OCI-LY7 (cell line): ENCODE results near the gene CATSPERD. TPM values are rescaled to one million over a fixed set of nuclear protein-coding genes. Genes with fewer than 3 reads are reported as not detected.

Source experiments
- BruUV-seq: library from RNA; stranded (reverse); fragments of 400-500 nt; replicated peaks from 2 replicates; lab custom pipeline; 2021; lab: Mats Ljungman, UMichigan
- CTCF ChIA-PET: fragments of 300-600 bp; sonication (Branson Sonifier 250); formaldehyde crosslinking; loops from one replicate; lab custom pipeline; 2022; ENCODE audit warnings: antibody characterized with exemption; ENCODE audit not compliant: unreplicated experiment; lab: Charles Lee
- POLR2A ChIA-PET: fragments of 300-600 bp; sonication (Branson Sonifier 250); formaldehyde crosslinking; loops from one replicate; lab custom pipeline; 2022; ENCODE audit warnings: antibody characterized with exemption; lab: Charles Lee
- DNase-seq: peaks from one replicate; pipeline ENCODE4 v3.0.0-alpha.2; 2015; ENCODE audit warnings: low spot score
- H2AFZ ChIP-seq: fragments of 200-600 bp; sonication (generic), shearing (Covaris generic); 2 replicates; pipeline ENCODE4 v1.6.1; 2014; ENCODE audit warnings: mild to moderate bottlenecking, antibody characterized with exemption, low read length, moderate library complexity
- H3K27ac ChIP-seq: fragments of 200-600 bp; sonication (generic); 2 replicates; pipeline ENCODE4 v1.5.1; 2014; ENCODE audit warnings: mixed run types, low read depth, mild to moderate bottlenecking, moderate library complexity, low read length, inconsistent platforms; ENCODE audit not compliant: poor library complexity, severe bottlenecking
- H3K36me3 ChIP-seq: fragments of 200-600 bp; sonication (generic); 2 replicates; pipeline ENCODE4 v1.6.1; 2014; ENCODE audit warnings: mild to moderate bottlenecking, antibody characterized with exemption, low read length, moderate library complexity, mixed read lengths; ENCODE audit not compliant: insufficient read depth
- H3K4me1 ChIP-seq: fragments of 200-600 bp; sonication (generic); 2 replicates; pipeline ENCODE4 v1.5.1; 2014; ENCODE audit warnings: mild to moderate bottlenecking, low read length; ENCODE audit not compliant: insufficient read depth, poor library complexity, severe bottlenecking
- H3K4me2 ChIP-seq: fragments of 200-600 bp; sonication (generic); 2 replicates; pipeline ENCODE4 v1.6.1; 2014; ENCODE audit warnings: mild to moderate bottlenecking, low read length
- H3K4me3 ChIP-seq: fragments of 200-600 bp; sonication (generic); 2 replicates; pipeline ENCODE4 v1.5.1; 2014; ENCODE audit warnings: mild to moderate bottlenecking, low read depth, low read length; ENCODE audit not compliant: poor library complexity, severe bottlenecking
- H3K79me2 ChIP-seq: fragments of 200-600 bp; sonication (generic); 2 replicates; pipeline ENCODE4 v1.6.1; 2016; ENCODE audit warnings: low read depth, mild to moderate bottlenecking, low read length, moderate library complexity, mixed read lengths; ENCODE audit not compliant: insufficient read depth
- H3K9me2 ChIP-seq: fragments of 200-600 bp; sonication (generic); 2 replicates; pipeline ENCODE4 v1.6.1; 2016; ENCODE audit warnings: mild to moderate bottlenecking, low read length, mixed read lengths; ENCODE audit not compliant: insufficient read depth
- H3K9me3 ChIP-seq: fragments of 200-600 bp; sonication (generic); 2 replicates; pipeline ENCODE4 v1.6.1; 2014; ENCODE audit warnings: mild to moderate bottlenecking, mixed run types, low read length, mixed read lengths
- H4K20me1 ChIP-seq: fragments of 200-600 bp; sonication (generic); 2 replicates; pipeline ENCODE4 v1.6.1; 2014; ENCODE audit warnings: mild to moderate bottlenecking, antibody characterized with exemption, low read length, moderate library complexity, mixed read lengths; ENCODE audit not compliant: insufficient read depth
- CTCF ChIP-seq: fragments of 200-600 bp; sonication (generic); conservative IDR thresholded peaks from 2 replicates; pipeline ENCODE4 v1.5.1; 2014; ENCODE audit warnings: mild to moderate bottlenecking, antibody characterized with exemption, low read length, moderate library complexity, mixed read lengths
- EZH2phosphoT487 ChIP-seq: fragments of 200-600 bp; sonication (generic); IDR thresholded peaks from 2 replicates; pipeline ENCODE4 v1.6.1; 2018; ENCODE audit warnings: low read depth, borderline replicate concordance, mild to moderate bottlenecking, mixed run types, antibody characterized with exemption, low read length, moderate library complexity, mixed read lengths
- intact Hi-C: fragments of 100-400 bp; cut with micrococcal nuclease; formaldehyde crosslinking; loops from one replicate; pipeline ENCODE4 v1.10.0; 2022; ENCODE audit not compliant: unreplicated experiment
- total RNA-seq, 2 experiments: library from RNA; depleted of rRNA in 1 of 2; stranded (reverse); fragments of >200 nt in 1 of 2; shearing (Covaris generic) in 1 of 2; gene quantifications; 2 replicates each; pipeline ENCODE4 v1.2.3, GENCODE V29; 2014 to 2022

CATSPERD gene
- total RNA-seq, 2 experiments from 2014 or later: not detected

- ChIA-PET CTCF (no interaction called here), POLR2A (no interaction called here)
- no peaks in the 10 kb centered on the region for H4K20me1 ChIP-seq
- no peaks in the 10 kb centered on the region for H3K4me1 ChIP-seq
- no peaks in the 10 kb centered on the region for H3K79me2 ChIP-seq
- no peaks in the 10 kb centered on the region for H3K9me3 ChIP-seq
- no peak overlapping the region for H2AFZ ChIP-seq
- BruUV-seq: no TSS peak
- H3K36me3 ChIP-seq: peaks cover 97% of the 10 kb centered on the region
- no peak for DNase-seq
- H3K4me2 ChIP-seq: no peak overlapping the region
- H3K27ac ChIP-seq: no peak overlapping the region
- H3K9me2 ChIP-seq: no peaks in the 10 kb centered on the region
- intact Hi-C loops: no loop called here
- TF ChIP-seq CTCF (no peak), EZH2phosphoT487 (no peak)
- no peak overlapping the region for H3K4me3 ChIP-seq
Measured at GRCh38 chr19:5707576-5708575, 12.6 kb upstream of the CATSPERD start.

GRCh38 chr19:5711025-5711424, 9.4 kb upstream of the CATSPERD start:
- TF ChIP-seq EZH2phosphoT487 (no peak), CTCF (no peak)
- H3K27ac ChIP-seq: no peak overlapping the region
- H3K9me2 ChIP-seq: no peaks in the 10 kb centered on the region
- H3K4me1 ChIP-seq: no peaks in the 10 kb centered on the region
- DNase-seq: no peak
- peaks cover 92% of the 10 kb centered on the region for H3K36me3 ChIP-seq
- H3K4me2 ChIP-seq: no peak overlapping the region
- H3K9me3 ChIP-seq: no peaks in the 10 kb centered on the region
- ChIA-PET CTCF (no interaction called here), POLR2A (no interaction called here)
- peaks cover 25% of the 10 kb centered on the region for H3K79me2 ChIP-seq
- no peak overlapping the region for H2AFZ ChIP-seq
- H3K4me3 ChIP-seq: no peak overlapping the region
- no TSS peak for BruUV-seq
- intact Hi-C loops: no loop called here
- no peaks in the 10 kb centered on the region for H4K20me1 ChIP-seq

GRCh38 chr19:5711713-5712161, 8.7 kb upstream of the CATSPERD start:
- Histone ChIP-seq H3K27ac (no peak overlapping the region), H3K9me3 (no peaks in the 10 kb centered on the region), H3K9me2 (no peaks in the 10 kb centered on the region), H4K20me1 (no peaks in the 10 kb centered on the region), H3K36me3 (peaks cover 91% of the 10 kb centered on the region), H2AFZ (no peak overlapping the region), H3K79me2 (peaks cover 32% of the 10 kb centered on the region), H3K4me1 (no peaks in the 10 kb centered on the region), H3K4me3 (no peak overlapping the region), H3K4me2 (no peak overlapping the region)
- intact Hi-C loops: no loop called here
- DNase-seq: no peak
- BruUV-seq: no TSS peak
- ChIA-PET POLR2A (no interaction called here), CTCF (no interaction called here)
- TF ChIP-seq CTCF (no peak), EZH2phosphoT487 (no peak)
